Measurements from ENCODE around the gene ZCCHC24.

ZCCHC24 gene

GRCh38 chr10:79385804-79386531, 59.5 kb downstream of the ZCCHC24 start:
- no peak overlapping the region for H3K4me3 ChIP-seq (ENCODE audit: low read depth, low read length)
- TF ChIP-seq CTCF (IDR thresholded peaks at IDR 0.05; ENCODE audit: low read depth, low read length), result no peak

- H3K4me3 ChIP-seq (ENCODE audit: low read depth, low read length), result no peak overlapping the region
- TF ChIP-seq CTCF (IDR thresholded peaks at IDR 0.05; ENCODE audit: low read depth, low read length), result no peak
Measured at GRCh38 chr10:79385392-79385795, 60.0 kb downstream of the ZCCHC24 start.

DNA sequence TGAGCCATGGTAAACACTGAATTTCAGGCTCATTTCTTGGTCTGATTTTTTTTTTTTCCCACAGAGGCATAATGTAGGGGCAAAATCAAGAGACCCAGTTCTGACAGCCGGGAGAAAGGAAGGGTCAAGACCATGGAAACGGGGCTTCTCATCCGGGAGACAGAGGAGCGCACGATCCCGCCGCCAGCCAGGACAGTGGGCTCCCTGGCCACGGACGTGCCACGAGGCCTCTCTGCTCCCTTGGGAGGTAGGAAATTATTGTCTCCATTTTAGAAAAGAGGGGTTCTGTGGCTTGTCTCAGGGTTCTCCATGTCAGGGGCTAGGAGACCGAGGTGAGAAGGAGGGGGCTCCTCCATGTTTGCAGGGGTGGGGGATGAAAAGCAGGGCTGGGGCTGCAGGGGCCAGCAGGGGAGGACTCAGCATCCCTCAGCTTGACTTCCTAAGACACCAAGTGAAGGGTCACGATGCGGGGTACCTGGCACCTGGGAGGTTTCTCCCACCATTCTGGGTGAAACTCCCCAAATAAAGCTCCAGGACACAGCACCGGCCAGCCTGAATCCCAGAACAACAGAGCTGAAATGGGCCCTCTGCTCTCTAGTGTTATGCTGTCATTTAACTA, 60.5 kb downstream of the ZCCHC24 start:
- no peak overlapping the region for H3K4me3 ChIP-seq (ENCODE audit: low read depth, low read length)

DNA sequence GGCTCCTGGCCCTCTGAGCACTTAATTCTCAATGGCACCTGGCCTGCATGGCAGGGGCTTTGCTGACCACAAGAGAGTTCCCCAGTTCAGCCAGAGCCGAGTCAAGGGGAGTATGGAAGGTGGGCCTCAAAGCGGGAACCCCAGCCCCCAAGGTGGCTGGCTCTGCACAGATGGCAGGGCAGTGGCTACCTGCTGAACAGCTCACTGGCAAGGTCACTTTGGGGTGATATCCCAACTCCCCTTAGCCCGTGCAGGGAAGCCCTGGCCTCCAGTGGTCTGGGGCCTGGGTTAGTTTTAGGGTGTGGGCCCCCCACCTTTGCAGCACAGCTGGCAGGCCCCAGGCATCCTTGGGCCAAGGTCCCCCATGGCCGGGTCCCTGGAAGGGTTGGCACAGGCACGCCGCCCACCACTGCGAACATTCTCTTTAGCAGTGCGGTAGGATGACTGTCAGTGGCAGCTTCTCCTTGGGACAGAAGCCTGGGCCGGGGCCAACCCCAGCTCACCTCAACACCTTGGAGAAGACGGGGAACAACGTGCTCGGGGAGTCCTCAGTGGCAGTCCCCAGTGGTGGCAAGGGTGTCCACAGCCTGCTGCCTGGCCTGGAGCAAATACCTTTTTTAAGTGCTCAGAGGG, 61.3 kb downstream of the ZCCHC24 start:
- TF ChIP-seq CTCF (IDR thresholded peaks at IDR 0.05; ENCODE audit: low read depth, low read length), result no peak
- H3K4me3 ChIP-seq (ENCODE audit: low read depth, low read length), result no peak overlapping the region

More for the DNA sequence above, 60.5 kb downstream of the ZCCHC24 start:
- no peak for TF ChIP-seq CTCF (IDR thresholded peaks at IDR 0.05; ENCODE audit: low read depth, low read length)

GRCh38 chr10:79382491-79382941, 62.9 kb downstream of the ZCCHC24 start:
- no peak overlapping the region for H3K4me3 ChIP-seq (ENCODE audit: low read depth, low read length)
- TF ChIP-seq CTCF (IDR thresholded peaks at IDR 0.05; ENCODE audit: low read depth, low read length), result no peak

- TF ChIP-seq CTCF (IDR thresholded peaks at IDR 0.05; ENCODE audit: low read depth, low read length), result no peak
- no peak overlapping the region for H3K4me3 ChIP-seq (ENCODE audit: low read depth, low read length)
Measured at GRCh38 chr10:79381804-79382221, 63.6 kb downstream of the ZCCHC24 start.

Data from WI38 (cell line).